Upper lobe of left lung (tissue), 4 donors: ENCODE data around the gene HTR1D.
A peak's percentile ranks its signal among the peaks of the same experiment; 100 is the strongest.

Experiments
- CTCF ChIP-seq, 6 experiments: fragments of 450-650 bp in 4 of 6; fragments of 200-600 bp in 2 of 6; sonication (generic) in 2 of 6; IDR thresholded peaks; one replicate each; pipeline ENCODE4 v1.5.1; 2016 to 2019; ENCODE audit warnings: antibody characterized with exemption in 6 of 6
- EP300 ChIP-seq, 4 donors: sonication (generic); formaldehyde crosslinking; IDR thresholded peaks; one replicate each; pipeline ENCODE4 v1.5.1; 2017; ENCODE audit warnings: antibody characterized with exemption in 4 of 4, control low read depth in 2 of 4
- POLR2A ChIP-seq, 4 donors: fragments of 450-650 bp; IDR thresholded peaks; one replicate each; pipeline ENCODE4 v1.5.1; 2016 to 2017; ENCODE audit warnings: antibody characterized with exemption in 4 of 4, mild to moderate bottlenecking in 2 of 4
- POLR2AphosphoS5 ChIP-seq, 2 donors: sonication (generic); formaldehyde crosslinking; IDR thresholded peaks; one replicate each; pipeline ENCODE4 v1.5.1; 2017; ENCODE audit warnings: antibody characterized with exemption in 2 of 2

- TF ChIP-seq CTCF (IDR thresholded peaks at IDR 0.05) (peak in 4 of 6 experiments; percentile 8 to 41 (median 26)), POLR2A (IDR thresholded peaks at IDR 0.05) (no peak), POLR2AphosphoS5 (IDR thresholded peaks at IDR 0.05) (no peak), EP300 (IDR thresholded peaks at IDR 0.05) (no peak)
Observed at GRCh38 chr1:23178950-23179349, 38.4 kb downstream of the HTR1D start.
